EH (cell line): ENCODE data around the gene RALA.

Experiments used
- DNase-seq: peaks from one replicate; pipeline ENCODE4 v3.0.0-alpha.2; 2015; ENCODE audit warnings: low read depth

Gene RALA

DNA sequence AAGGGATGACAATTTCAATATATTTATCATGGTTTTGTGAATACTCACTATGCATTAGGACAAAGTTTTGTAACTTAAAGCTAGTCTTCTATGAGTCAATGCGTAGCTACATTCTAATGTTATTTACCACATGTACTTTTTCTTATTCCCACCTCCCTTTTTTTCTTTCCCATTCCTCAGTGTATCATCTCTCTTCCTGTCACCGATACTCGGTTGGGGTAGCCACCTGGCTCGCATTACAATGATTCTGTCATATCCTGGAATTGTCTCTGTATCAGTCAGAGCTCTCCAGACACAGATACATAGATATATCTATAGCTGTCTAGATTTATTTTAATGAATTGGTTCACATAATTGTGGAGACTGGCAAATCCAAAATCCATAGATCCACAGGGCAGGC is 9.8 kb upstream of the RALA start:
- peak; percentile 60 for DNase-seq

GRCh38 chr7:39614299-39614698 is 9.1 kb upstream of the RALA start:
- no peak for DNase-seq

- DNase-seq = no peak
Observed at GRCh38 chr7:39615350-39615975, 7.9 kb upstream of the RALA start.

GRCh38 chr7:39616138-39616537 is 7.2 kb upstream of the RALA start:
- peak; percentile 66 for DNase-seq

DNA sequence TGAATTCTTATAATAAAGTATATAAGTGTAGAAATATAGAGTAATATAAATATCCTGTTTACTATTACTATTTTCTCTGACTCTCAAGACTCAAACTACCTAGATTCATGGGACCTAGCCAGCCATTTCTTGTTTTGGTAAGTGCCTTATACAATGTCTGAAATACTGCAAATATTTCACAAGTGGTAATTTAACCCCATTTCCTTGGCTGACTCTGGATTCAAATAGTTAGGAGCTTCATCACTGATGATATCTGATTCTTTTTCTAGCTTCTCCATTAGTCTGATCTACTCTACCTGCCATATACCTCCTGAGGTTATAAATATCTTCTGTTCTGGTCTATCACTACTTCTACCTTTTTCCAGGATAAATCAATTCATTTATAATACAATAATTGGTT is 6.4 kb upstream of the RALA start:
- DNase-seq = peak; percentile 69

DNA sequence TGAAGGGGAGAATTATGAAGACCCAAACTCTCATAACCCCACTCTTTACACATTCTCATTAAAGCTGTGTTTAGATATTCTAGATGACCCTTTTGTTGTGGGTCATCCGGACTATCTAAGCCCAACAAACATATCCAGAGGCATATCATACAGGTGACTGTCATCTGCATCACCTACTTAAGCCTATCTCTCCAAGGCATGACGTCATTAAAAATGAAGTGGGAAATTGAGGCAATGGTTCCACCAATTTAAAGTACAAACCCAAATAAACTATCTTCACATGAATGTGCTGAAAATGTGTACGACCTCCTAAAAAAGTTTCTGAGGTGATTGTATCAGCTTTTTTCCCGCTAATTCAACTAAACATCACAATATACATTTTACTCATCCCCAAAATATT is 4.5 kb upstream of the RALA start:
- no peak for DNase-seq

- no peak for DNase-seq
Observed at GRCh38 chr7:39620486-39620885, 2.9 kb upstream of the RALA start.

- peak; percentile 96 for DNase-seq
Observed at GRCh38 chr7:39621261-39621660, 2.1 kb upstream of the RALA start.

DNA sequence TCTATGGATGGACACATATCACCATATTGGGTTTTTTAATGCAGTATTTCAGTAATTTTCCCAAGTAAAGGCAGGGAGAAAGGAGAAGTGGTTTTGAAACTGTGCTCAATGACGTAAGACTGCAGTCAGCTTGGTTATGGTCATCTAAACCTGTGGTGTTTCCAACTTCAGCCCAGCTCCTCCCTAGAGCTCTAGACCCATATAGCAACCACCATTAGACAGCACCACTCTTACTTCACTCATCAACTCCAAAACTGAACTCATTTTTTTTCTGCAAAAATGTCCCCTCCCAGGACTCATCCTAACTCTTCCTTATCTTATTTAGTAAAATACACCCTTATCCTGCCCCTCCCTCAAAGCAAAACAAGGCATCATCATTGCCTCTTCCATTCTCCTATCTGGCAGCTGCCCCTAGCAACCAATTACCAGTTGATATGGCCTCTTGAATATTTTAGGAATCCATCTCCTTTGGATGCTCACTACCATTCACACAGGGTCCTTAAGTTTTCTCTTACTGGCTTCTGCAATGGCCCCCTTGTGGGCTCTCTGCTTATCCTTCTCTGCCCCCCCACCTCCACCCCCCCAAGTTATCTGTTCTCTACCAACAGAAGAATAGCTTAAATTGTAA is 1.5 kb upstream of the RALA start:
- DNase-seq = no peak

GRCh38 chr7:39622609-39623008 is 763 bp upstream of the RALA start:
- DNase-seq = no peak

DNA sequence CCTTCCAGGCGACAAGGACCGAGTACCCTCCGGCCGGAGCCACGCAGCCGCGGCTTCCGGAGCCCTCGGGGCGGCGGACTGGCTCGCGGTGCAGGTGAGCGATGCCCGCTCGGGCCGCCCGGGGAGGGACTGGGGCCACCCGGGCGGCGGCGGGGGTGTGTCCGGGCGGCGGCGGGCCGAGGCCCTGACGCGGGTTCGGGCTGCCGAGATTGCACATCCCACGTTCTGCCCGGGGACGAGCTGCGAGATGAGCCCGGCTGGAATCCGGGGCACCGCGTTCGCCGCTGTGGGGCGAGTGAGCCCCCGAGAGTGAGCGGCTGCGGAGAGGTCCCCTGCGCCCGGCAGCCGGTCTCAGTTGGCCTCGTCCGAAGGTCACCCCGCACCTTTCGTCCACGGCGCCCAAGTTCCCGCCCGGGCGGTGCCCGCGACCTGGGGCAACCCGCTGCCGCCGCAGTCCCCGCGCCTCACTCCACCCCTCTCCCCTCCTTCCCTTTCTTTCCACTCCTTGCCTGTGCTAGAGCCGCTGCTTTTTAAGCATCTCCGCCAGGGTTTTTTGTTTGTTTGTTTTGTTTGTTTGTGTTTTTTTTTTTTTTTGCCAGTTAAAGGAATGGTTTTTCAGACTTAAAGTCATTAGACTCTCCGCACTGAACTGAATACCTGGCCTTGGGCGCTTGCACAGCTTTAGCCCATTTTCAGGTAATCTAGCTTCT is 515 bp downstream of the RALA start:
- DNase-seq = no peak

DNA sequence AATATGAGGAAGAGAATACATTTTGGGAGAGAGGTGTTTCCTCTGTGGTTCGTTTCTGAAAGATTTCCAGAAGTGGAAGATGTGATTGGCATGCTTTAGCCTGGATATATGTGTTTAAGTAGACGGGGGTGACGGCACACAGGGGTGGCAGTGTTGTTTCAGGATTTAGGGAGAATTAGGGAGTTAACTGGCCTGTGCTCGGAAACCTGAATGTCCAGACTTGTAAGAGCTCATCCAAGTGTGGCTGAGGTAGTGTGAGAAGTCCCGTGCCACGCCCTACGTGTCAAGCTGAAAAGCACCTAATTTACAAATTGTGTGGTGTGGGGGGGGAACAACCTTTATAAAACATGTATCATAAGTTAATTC is 1.1 kb downstream of the RALA start:
- DNase-seq = no peak

GRCh38 chr7:39624935-39625694 is 1.7 kb downstream of the RALA start:
- DNase-seq = no peak

DNA sequence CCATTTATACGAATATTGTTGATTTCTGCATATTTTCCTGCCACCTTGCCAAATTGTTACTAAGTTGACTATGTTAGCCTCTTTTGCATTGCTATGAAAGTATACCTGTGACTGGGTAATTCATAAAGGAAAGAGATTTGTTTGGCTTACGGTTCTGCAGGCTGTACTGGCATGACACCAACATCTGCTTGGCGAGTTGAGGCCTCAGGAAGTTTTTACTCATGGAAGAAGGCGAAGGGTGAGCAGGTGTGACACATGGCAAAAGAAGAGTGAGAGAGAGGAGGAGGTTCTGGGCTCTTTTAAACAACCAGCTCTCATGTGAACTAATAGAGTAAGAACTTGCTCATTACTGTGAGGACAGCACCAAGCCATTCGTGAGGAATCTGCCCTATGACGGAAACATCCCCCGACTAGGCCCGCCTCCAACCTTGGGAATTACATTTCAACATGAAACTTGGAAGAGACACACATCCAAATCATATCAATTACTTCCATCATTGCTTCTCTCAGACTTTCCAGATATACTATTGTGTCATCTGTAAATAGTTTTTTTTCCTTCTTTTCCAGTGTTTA is 8.4 kb downstream of the RALA start:
- DNase-seq = no peak

GRCh38 chr7:39633563-39634477 is 10.4 kb downstream of the RALA start:
- DNase-seq = no peak

- DNase-seq = no peak
Observed at GRCh38 chr7:39634478-39634805, 11.1 kb downstream of the RALA start.

- no peak for DNase-seq
Observed at GRCh38 chr7:39637400-39637799, 14.0 kb downstream of the RALA start.

- DNase-seq = no peak
Observed at GRCh38 chr7:39637963-39638485, 14.7 kb downstream of the RALA start.

GRCh38 chr7:39642896-39643295 is 19.5 kb downstream of the RALA start:
- DNase-seq = no peak

DNA sequence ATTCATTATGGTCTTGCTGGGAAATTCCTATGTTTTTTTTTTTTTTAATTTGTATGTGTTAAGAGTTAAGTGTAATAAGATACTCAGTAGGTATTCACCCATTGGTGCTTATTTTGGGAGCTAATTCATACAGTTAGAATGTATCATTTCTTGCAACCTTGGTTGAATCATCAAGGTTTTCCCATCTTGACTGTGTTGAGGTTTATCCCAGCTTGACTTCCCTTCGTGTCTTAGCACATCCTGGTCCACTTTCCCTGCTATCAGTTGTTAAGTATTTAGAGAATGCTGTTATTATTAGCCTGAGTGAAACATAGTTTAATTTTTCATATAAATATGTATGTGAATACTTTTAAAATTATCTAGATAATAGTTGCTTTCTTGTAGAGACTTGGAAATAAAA is 20.8 kb downstream of the RALA start:
- peak; percentile 60 for DNase-seq
